Hepatocyte (in vitro differentiated cells): ENCODE results near the gene TMCO4. TPM values are rescaled to one million over a fixed set of nuclear protein-coding genes. Genes with fewer than 3 reads are reported as not detected.
"Not testable (repeated sequence)": the region's sequence is repeated elsewhere in the genome, so short reads cannot be mapped to it uniquely, and the experiment has no call there.

Experiments used
- DNase-seq: peaks from one replicate; pipeline ENCODE4 v3.0.0-alpha.2; 2016; ENCODE audit warnings: low spot score
- H2AFZ ChIP-seq: fragments of 200-600 bp; sonication (generic); 2 replicates; pipeline ENCODE4 v1.6.0; 2016; ENCODE audit warnings: antibody characterized with exemption, mild to moderate bottlenecking
- H3K27ac ChIP-seq: fragments of 200-600 bp; sonication (generic); 2 replicates; pipeline ENCODE4 v1.5.1; 2016; ENCODE audit warnings: mild to moderate bottlenecking
- H3K27me3 ChIP-seq: fragments of 200-600 bp; sonication (generic); 2 replicates; pipeline ENCODE4 v1.6.1; 2016
- H3K36me3 ChIP-seq: fragments of 200-600 bp; sonication (generic); replicated peaks from 2 replicates; pipeline ENCODE4 v1.5.1; 2016; ENCODE audit warnings: low read depth; ENCODE audit not compliant: insufficient read depth
- H3K4me1 ChIP-seq: fragments of 200-600 bp; sonication (generic); 2 replicates; pipeline ENCODE4 v1.5.1; 2016; ENCODE audit warnings: mild to moderate bottlenecking, moderate library complexity; ENCODE audit not compliant: insufficient read depth
- H3K4me2 ChIP-seq: fragments of 200-600 bp; sonication (generic); 2 replicates; pipeline ENCODE4 v1.6.0; 2016
- H3K4me3 ChIP-seq: fragments of 200-600 bp; sonication (generic); 2 replicates; pipeline ENCODE4 v1.5.1; 2016; ENCODE audit warnings: mild to moderate bottlenecking
- H3K79me2 ChIP-seq: fragments of 200-600 bp; sonication (generic); 2 replicates; pipeline ENCODE4 v1.6.0; 2017; ENCODE audit warnings: mild to moderate bottlenecking
- H3K9me2 ChIP-seq: fragments of 200-600 bp; sonication (generic); replicated peaks from 2 replicates; pipeline ENCODE4 v1.6.0; 2017; ENCODE audit warnings: mild to moderate bottlenecking; ENCODE audit not compliant: insufficient read depth
- H3K9me3 ChIP-seq: fragments of 200-600 bp; sonication (generic); 2 replicates; pipeline ENCODE4 v1.5.1; 2016; ENCODE audit warnings: low read depth, mild to moderate bottlenecking
- H4K20me1 ChIP-seq: fragments of 200-600 bp; sonication (generic); 2 replicates; pipeline ENCODE4 v1.6.0; 2016; ENCODE audit warnings: mild to moderate bottlenecking; ENCODE audit not compliant: insufficient read depth, poor library complexity, severe bottlenecking
- CTCF ChIP-seq: fragments of 200-600 bp; sonication (generic); IDR thresholded peaks from 2 replicates; pipeline ENCODE4 v1.5.1; 2016; ENCODE audit warnings: antibody characterized with exemption, mild to moderate bottlenecking; ENCODE audit not compliant: poor library complexity
- EZH2 ChIP-seq: fragments of 200-600 bp; sonication (generic); IDR thresholded peaks from 2 replicates; pipeline ENCODE4 v1.6.1; 2016; ENCODE audit warnings: antibody characterized with exemption, mild to moderate bottlenecking, borderline replicate concordance
- EZH2phosphoT487 ChIP-seq: fragments of 200-600 bp; sonication (generic); IDR thresholded peaks from one replicate; pipeline ENCODE4 v1.6.1; 2018; ENCODE audit warnings: antibody characterized with exemption, mild to moderate bottlenecking, low read depth, moderate library complexity; ENCODE audit not compliant: unreplicated experiment, severe bottlenecking
- WGBS: methylation state at CpG from one replicate; pipeline ENCODE4 v1.1.6; 2016; ENCODE audit warnings: low lambda C conversion rate; ENCODE audit errors: missing lambda C conversion rate; 5-methylcytosine and 5-hydroxymethylcytosine counted together
- polyA plus RNA-seq: library from polyadenylated mRNA; unstranded; fragments of >200 nt; fragmentation: Nextera tagmentation; extraction: Ambion mirVana; gene quantifications from 2 replicates; pipeline ENCODE4 v1.2.1, GENCODE V29; 2016
- total RNA-seq: library from RNA; depleted of rRNA; stranded (reverse); fragments of >200 nt; gene quantifications from 2 replicates; pipeline ENCODE4 v1.2.3, GENCODE V29; 2014

The TMCO4 gene
- total and polyA plus RNA-seq, 2 experiments from 2014 or later: 8.7 to 13.0 TPM

GRCh38 chr1:19817160-19817559 lies 17.4 kb upstream of the TMCO4 start:
- Histone ChIP-seq H3K27ac (peak overlapping the region; percentile 93), H3K4me2 (no peak overlapping the region)

GRCh38 chr1:19816737-19817086 lies 17.0 kb upstream of the TMCO4 start:
- DNase-seq, H3K9me3 ChIP-seq, H3K79me2 ChIP-seq, H4K20me1 ChIP-seq, H2AFZ ChIP-seq, H3K4me2 ChIP-seq, H3K27me3 ChIP-seq, H3K36me3 ChIP-seq, H3K4me3 ChIP-seq, H3K9me2 ChIP-seq: not testable (repeated sequence)
- H3K4me1 ChIP-seq: peaks cover 19% of the 10 kb centered on the region
- peak overlapping the region; percentile 93 for H3K27ac ChIP-seq
- 33% methylated on average over 1 of the region's 1 CpG for WGBS

More at GRCh38 chr1:19817160-19817559, 17.4 kb upstream of the TMCO4 start:
- WGBS: 68% methylated on average over 5 of the region's 5 CpGs
- H3K9me3 ChIP-seq: no peaks in the 10 kb centered on the region
- H3K79me2 ChIP-seq: no peaks in the 10 kb centered on the region
- H2AFZ ChIP-seq: no peak overlapping the region
- H3K4me1 ChIP-seq: peaks cover 19% of the 10 kb centered on the region
- no peak overlapping the region for H3K4me3 ChIP-seq
- no peaks in the 10 kb centered on the region for H4K20me1 ChIP-seq
- no peaks in the 10 kb centered on the region for H3K27me3 ChIP-seq
- H3K9me2 ChIP-seq: no peaks in the 10 kb centered on the region
- DNase-seq: no peak
- H3K36me3 ChIP-seq: no peaks in the 10 kb centered on the region
- TF ChIP-seq CTCF: no peak

DNA sequence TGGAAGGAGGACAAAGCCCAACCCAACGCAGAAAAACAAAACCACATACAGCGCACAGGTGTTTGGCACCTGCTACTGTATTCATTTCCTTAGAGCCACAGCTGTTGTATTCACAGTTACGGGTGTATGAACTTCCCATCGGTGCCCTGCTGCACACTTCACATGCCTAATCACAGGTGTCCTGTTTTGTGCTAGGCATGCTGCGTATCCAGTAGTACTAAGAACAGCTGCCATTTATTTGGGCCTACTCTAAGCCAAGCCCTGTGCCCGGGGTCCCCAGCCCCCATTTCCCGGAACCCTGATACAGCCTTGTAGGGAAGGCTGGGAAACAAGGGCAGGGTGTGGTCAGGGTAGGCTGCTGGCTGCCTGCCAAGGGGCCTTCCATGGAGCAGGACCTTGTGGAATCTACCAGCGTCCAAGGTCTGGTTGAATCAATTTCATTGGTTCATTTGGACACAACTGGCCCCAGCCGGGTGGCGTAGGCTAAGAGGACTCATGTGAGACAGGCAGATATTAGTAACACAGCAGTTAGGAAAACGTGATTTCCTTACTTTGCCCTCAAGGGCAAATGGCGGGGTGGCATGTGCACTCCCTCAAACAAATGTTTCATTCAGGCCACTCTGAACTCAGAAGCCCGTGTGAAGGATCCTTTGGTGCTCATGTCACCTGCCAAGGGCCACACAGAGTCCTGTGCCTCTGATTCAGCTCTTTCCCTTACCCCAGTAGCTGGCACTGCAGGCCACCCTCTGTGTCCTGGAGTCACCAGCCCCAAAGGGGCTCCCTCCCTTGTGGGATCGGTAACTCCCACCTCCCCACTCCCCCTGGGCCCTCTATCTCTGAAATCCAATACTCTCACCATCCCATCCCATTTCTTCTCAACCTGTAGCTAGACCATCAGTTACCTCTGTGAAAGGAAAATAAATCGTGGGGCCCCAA lies 16.4 kb upstream of the TMCO4 start:
- Histone ChIP-seq H3K4me3 (no peak overlapping the region), H3K9me2 (no peaks in the 10 kb centered on the region), H3K27me3 (no peaks in the 10 kb centered on the region), H2AFZ (no peak overlapping the region), H3K4me2 (peak overlapping the region; percentile 52), H4K20me1 (no peaks in the 10 kb centered on the region), H3K36me3 (no peaks in the 10 kb centered on the region), H3K9me3 (no peaks in the 10 kb centered on the region), H3K27ac (peak overlapping the region; percentile 93), H3K79me2 (no peaks in the 10 kb centered on the region), H3K4me1 (peaks cover 19% of the 10 kb centered on the region)
- TF ChIP-seq EZH2 (no peak), CTCF (no peak), EZH2phosphoT487 (no peak)
- DNase-seq: peak; percentile 86
- WGBS: 56% methylated on average over 15 of the region's 15 CpGs

DNA sequence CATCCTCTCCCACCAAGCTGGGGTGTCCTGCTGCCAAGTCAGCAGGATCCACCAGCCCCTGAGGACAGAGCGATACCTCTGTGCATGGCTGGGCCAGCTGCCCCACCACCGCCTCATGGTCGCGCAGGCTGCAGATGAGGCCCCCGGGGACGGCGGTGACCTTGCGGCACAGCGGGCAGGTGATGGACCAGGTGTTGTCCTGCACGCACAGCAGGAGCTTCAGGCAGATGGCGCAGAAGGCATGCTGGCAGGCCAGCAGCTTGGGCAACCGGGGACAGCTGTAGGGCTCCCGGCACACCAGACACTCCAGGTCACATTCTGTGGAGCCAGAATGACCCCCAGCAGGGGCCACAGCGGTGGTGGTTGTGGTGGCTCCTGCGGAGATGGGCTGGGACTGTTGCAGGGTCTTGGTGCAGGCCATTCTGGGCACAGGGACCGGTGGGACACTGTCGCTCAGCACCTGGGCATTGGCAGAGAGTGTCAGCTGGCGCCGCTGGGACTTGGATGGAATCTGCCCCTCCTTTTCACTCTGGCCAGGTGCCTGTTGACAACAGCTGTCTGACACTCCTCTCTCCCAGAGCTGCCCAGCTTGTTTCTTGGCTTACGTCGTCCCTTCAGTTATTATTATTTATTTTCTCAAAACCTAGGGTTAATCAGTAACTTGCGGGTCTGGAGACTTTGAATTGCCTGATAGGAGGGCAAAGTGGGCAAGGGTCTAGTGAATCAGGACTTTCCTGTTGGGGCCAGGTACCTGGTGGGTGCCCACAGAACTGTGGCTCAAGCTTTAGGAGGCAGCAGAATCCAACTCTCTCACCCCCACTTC lies 15.2 kb upstream of the TMCO4 start, which contains the start of gene RNF186:
TSS of gene RNF186 (minus strand) at position 603 of the 823 bp plus-strand sequence. CDS start at position 421, 182 bp downstream.
- peaks cover 19% of the 10 kb centered on the region for H3K4me1 ChIP-seq
- H3K4me3 ChIP-seq: no peak within 1 kb of the TSS

More for the DNA sequence above, 15.2 kb upstream of the TMCO4 start, which contains the start of gene RNF186:
- Histone ChIP-seq H3K9me3 (no peaks in the 10 kb centered on the region), H2AFZ (no peak within 1 kb of the TSS), H3K36me3 (no peaks in the 10 kb centered on the region), H3K4me2 (peak within 1 kb of the TSS; percentile 52), H3K79me2 (no peaks in the 10 kb centered on the region), H3K27ac (peak within 1 kb of the TSS; percentile 93), H4K20me1 (no peaks in the 10 kb centered on the region), H3K27me3 (no peaks in the 10 kb centered on the region), H3K9me2 (no peaks in the 10 kb centered on the region)
- no peak for TF ChIP-seq CTCF
- TF ChIP-seq EZH2phosphoT487: no peak
- TF ChIP-seq EZH2: no peak
- WGBS: 80% methylated on average over 22 of the region's 22 CpGs
- peak; percentile 79 for DNase-seq
